GM12878 (cell line): Measurements from ENCODE around the gene EXOSC1. TPM values are rescaled to one million over a fixed set of nuclear protein-coding genes. Genes with fewer than 3 reads are reported as not detected.
A peak's percentile ranks its signal among the peaks of the same experiment; 100 is the strongest.

Experiments used
- ATAC-seq: fragments of 200-7000 bp; cut with Tn5 transposase; 3 replicates; pipeline ENCODE4 v1.9.1; 2020; ENCODE audit warnings: mild to moderate bottlenecking, moderate library complexity
- BruUV-seq: library from RNA; stranded (reverse); fragments of 400-500 nt; replicated peaks from 2 replicates; lab custom pipeline; 2021; lab: Mats Ljungman, UMichigan
- CTCF ChIA-PET: fragments of 300-600 bp; sonication (Branson Sonifier 250); formaldehyde crosslinking; extraction: SDS; loops from one replicate; lab custom pipeline; 2021; ENCODE audit warnings: inconsistent platforms; lab: Yijun Ruan, JAX
- POLR2A ChIA-PET: fragments of 350-600 bp; formaldehyde crosslinking; extraction: SDS; loops from one replicate; lab custom pipeline; 2021; ENCODE audit warnings: inconsistent platforms; lab: Charles Lee
- RAD21 ChIA-PET: fragments of 300-600 bp; sonication (Branson Sonifier 250); formaldehyde crosslinking; loops from one replicate; lab custom pipeline; 2023; ENCODE audit warnings: antibody characterized with exemption; ENCODE audit not compliant: unreplicated experiment; lab: Charles Lee
- SMC1A ChIA-PET: fragments of 300-600 bp; sonication (Branson Sonifier 250); formaldehyde crosslinking; loops from one replicate; lab custom pipeline; 2023; ENCODE audit not compliant: unreplicated experiment, uncharacterized antibody; lab: Charles Lee
- DNase-seq: peaks from one replicate; pipeline ENCODE4 v3.0.0-alpha.2; 2011; ENCODE audit warnings: low read depth, low spot score
- FAIRE-seq: peaks from 3 replicates; lab custom pipeline; 2011; peaks lifted over from hg19 to GRCh38; lab: Jason Lieb, UNC
- H2AFZ ChIP-seq: 2 replicates; pipeline ENCODE4 v1.6.0; 2011; ENCODE audit warnings: low read depth, low read length, control low read depth; ENCODE audit not compliant: control insufficient read depth
- H3K27ac ChIP-seq: 2 replicates; pipeline ENCODE4 v1.5.1; 2011; ENCODE audit warnings: control low read depth; ENCODE audit not compliant: control insufficient read depth, insufficient read depth
- H3K27me3 ChIP-seq, 2 experiments: replicated peaks in 1 of 2; 2 replicates each; pipeline versions ENCODE4 v1.6.0 to v1.6.1; 2011; ENCODE audit warnings: low read length in 1 of 2; ENCODE audit not compliant: control insufficient read depth in 2 of 2, insufficient read depth in 2 of 2
- H3K36me3 ChIP-seq, 2 experiments: 2 replicates each; pipeline ENCODE4 v1.5.1; 2011; ENCODE audit warnings: low read length in 1 of 2; ENCODE audit not compliant: control insufficient read depth in 2 of 2, insufficient read depth in 2 of 2
- H3K4me1 ChIP-seq: 2 replicates; pipeline ENCODE4 v1.6.1; 2011; ENCODE audit warnings: mild to moderate bottlenecking, low read length, moderate library complexity, mixed read lengths; ENCODE audit not compliant: control insufficient read depth, insufficient read depth
- H3K4me2 ChIP-seq: 2 replicates; pipeline ENCODE4 v1.6.0; 2011; ENCODE audit warnings: control low read depth; ENCODE audit not compliant: control insufficient read depth, insufficient read depth
- H3K4me3 ChIP-seq: fragments of 200-600 bp; sonication (generic); 2 replicates; pipeline ENCODE4 v1.5.1; 2016
- H3K79me2 ChIP-seq: 2 replicates; pipeline ENCODE4 v1.6.0; 2011; ENCODE audit warnings: low read length; ENCODE audit not compliant: control insufficient read depth, insufficient read depth
- H3K9ac ChIP-seq: 2 replicates; pipeline ENCODE4 v1.8.0; 2011; ENCODE audit warnings: low read length, control low read depth, mixed read lengths; ENCODE audit not compliant: control insufficient read depth, insufficient read depth
- H3K9me3 ChIP-seq: replicated peaks from 3 replicates; pipeline ENCODE4 v1.5.1; 2011; ENCODE audit warnings: mild to moderate bottlenecking, low read length; ENCODE audit not compliant: control insufficient read depth, insufficient read depth
- H4K20me1 ChIP-seq: 2 replicates; pipeline ENCODE4 v1.6.0; 2011; ENCODE audit not compliant: control insufficient read depth, insufficient read depth
- HDAC2 ChIP-seq: fragments of 200-600 bp; sonication (generic); IDR thresholded peaks from 2 replicates; pipeline ENCODE4 v1.6.1; 2017
- POLR2A ChIP-seq: IDR thresholded peaks from 2 replicates; pipeline ENCODE4 v1.6.1; 2011; ENCODE audit warnings: low read depth, mild to moderate bottlenecking, low read length
- RELA ChIP-seq: fragments of 450-650 bp; IDR thresholded peaks from 2 replicates; pipeline ENCODE4 v1.8.0; 2014; ENCODE audit warnings: borderline replicate concordance; ENCODE audit not compliant: partially characterized antibody
- RUNX3 ChIP-seq: IDR thresholded peaks from 2 replicates; pipeline ENCODE4 v1.6.1; 2012; ENCODE audit warnings: low read length, inconsistent platforms
- ZZZ3 ChIP-seq: IDR thresholded peaks from 2 replicates; pipeline ENCODE4 v1.6.1; 2011; ENCODE audit warnings: low read depth; ENCODE audit not compliant: control insufficient read depth, insufficient read length
- WGBS: methylation state at CpG from one replicate; pipeline ENCODE4 v1.1.6; 2016; ENCODE audit warnings: low lambda C conversion rate; ENCODE audit not compliant: insufficient replicate concordance, insufficient coverage; ENCODE audit errors: missing lambda C conversion rate; 5-methylcytosine and 5-hydroxymethylcytosine counted together
- in situ Hi-C: fragments of 300-500 bp; cut with MboI; formaldehyde crosslinking; loops from 9 replicates; pipeline ENCODE4 v1.14.3; 2018; ENCODE audit warnings: mixed read lengths
- intact Hi-C: fragments of 100-400 bp; cut with micrococcal nuclease; formaldehyde crosslinking; loops from one replicate; pipeline ENCODE4 v1.14.2; 2022; ENCODE audit not compliant: unreplicated experiment
- polyA plus RNA-seq, 11 experiments: library from polyadenylated mRNA; depleted of rRNA in 4 of 11; unstranded in 6 of 11; stranded (reverse) in 5 of 11; fragments of >200 nt; fragmentation: Nextera tagmentation in 4 of 11; fragmentation: Illumina TruSeq in 1 of 11; extraction: Ambion mirVana in 4 of 11; extraction: Trizol in 1 of 11; gene quantifications; 1 replicate in 1 of 11; 2 replicates in 10 of 11; pipeline versions ENCODE4 v1.2.1 to v1.2.3, GENCODE V29; 2011 to 2016; ENCODE audit warnings: inconsistent platforms in 2 of 11, missing spikeins in 2 of 11, low read depth in 1 of 11
- total RNA-seq, 4 experiments: library from RNA; depleted of rRNA in 3 of 4; stranded (reverse); fragments of >200 nt in 3 of 4; fragmentation: Illumina TruSeq in 1 of 4; extraction: Trizol in 1 of 4; gene quantifications; 2 replicates each; pipeline versions ENCODE4 v1.2.1 to v1.2.3, GENCODE V29; 2013 to 2021
- TF ChIP-seq, protein P1 (sequence below): IDR thresholded peaks from 2 replicates; pipeline ENCODE4 v1.6.1; 2012; ENCODE audit warnings: low read depth, low read length, improper control_type of control experiment
- TF ChIP-seq, protein P2 (sequence below): IDR thresholded peaks from 2 replicates; pipeline ENCODE4 v1.6.1; 2011; ENCODE audit warnings: low read depth, low read length, improper control_type of control experiment, borderline replicate concordance

Gene EXOSC1
- total and polyA plus RNA-seq, 10 of the 15 experiments (the other 5 are each of a cell fraction or from before 2014, with no cell fraction given) = 43.4 to 121 (median 75.1) TPM

- Histone ChIP-seq H3K4me3 (peak overlapping the region; percentile 92), H3K9me3 (no peaks in the 10 kb centered on the region), H3K36me3 (peaks cover 5 to 19% of the 10 kb centered on the region in 2 experiments; a peak in 3 of 4 replicates), H3K4me2 (peak overlapping the region; percentile 78), H3K9ac (peak overlapping the region; percentile 89), H3K79me2 (peaks cover 58% of the 10 kb centered on the region), H3K27me3 (no peaks in the 10 kb centered on the region), H3K27ac (peak overlapping the region; percentile 95), H4K20me1 (peaks cover 8% of the 10 kb centered on the region; the same call in 1 of the 2 replicates), H2AFZ (no peak overlapping the region), H3K4me1 (peaks cover 18% of the 10 kb centered on the region)
- SMC1A ChIA-PET = interaction anchor here (0.8 to 2.1 kb wide), 3 partner anchors 12 to 26 kb away, joined by 3 to 12 read pairs (median 5); partner anchors contain the start of gene RRP12
- RAD21 ChIA-PET = interaction anchor here (1.4 to 1.9 kb wide), 2 partner anchors 14 to 20 kb away, joined by 3 to 4 read pairs; no protein-coding TSS in a partner anchor
- intact Hi-C loops (loop anchor here (2.0 to 5.0 kb wide), 2 partner anchors 20 to 70 kb away; partner anchors contain the start of genes MMS19 and UBTD1), in situ Hi-C loops (no loop called here)
- ATAC-seq (peak; percentile 38), DNase-seq (no peak), FAIRE-seq (no peak)
- CTCF ChIA-PET = interaction anchor here (1.3 to 1.9 kb wide), 2 partner anchors 19 to 79 kb away, joined by 3 to 10 read pairs; no protein-coding TSS in a partner anchor
- TF ChIP-seq RUNX3 = peak; percentile 28; the same call in 1 of the 2 replicates
- no peak for TF ChIP-seq RELA
- no peak for TF ChIP-seq HDAC2
- TF ChIP-seq, protein P1, sequence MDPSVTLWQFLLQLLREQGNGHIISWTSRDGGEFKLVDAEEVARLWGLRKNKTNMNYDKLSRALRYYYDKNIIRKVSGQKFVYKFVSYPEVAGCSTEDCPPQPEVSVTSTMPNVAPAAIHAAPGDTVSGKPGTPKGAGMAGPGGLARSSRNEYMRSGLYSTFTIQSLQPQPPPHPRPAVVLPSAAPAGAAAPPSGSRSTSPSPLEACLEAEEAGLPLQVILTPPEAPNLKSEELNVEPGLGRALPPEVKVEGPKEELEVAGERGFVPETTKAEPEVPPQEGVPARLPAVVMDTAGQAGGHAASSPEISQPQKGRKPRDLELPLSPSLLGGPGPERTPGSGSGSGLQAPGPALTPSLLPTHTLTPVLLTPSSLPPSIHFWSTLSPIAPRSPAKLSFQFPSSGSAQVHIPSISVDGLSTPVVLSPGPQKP = no peak
- TF ChIP-seq POLR2A = peak; percentile 41
- TF ChIP-seq, protein P2, sequence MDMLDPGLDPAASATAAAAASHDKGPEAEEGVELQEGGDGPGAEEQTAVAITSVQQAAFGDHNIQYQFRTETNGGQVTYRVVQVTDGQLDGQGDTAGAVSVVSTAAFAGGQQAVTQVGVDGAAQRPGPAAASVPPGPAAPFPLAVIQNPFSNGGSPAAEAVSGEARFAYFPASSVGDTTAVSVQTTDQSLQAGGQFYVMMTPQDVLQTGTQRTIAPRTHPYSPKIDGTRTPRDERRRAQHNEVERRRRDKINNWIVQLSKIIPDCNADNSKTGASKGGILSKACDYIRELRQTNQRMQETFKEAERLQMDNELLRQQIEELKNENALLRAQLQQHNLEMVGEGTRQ = no peak
- no peak for TF ChIP-seq ZZZ3
- POLR2A ChIA-PET = interaction anchor here (0.7 to 2.6 kb wide), 6 partner anchors 11 to 309 kb away, joined by 3 to 9 read pairs (median 4); partner anchors contain the start of gene RRP12
- WGBS = under 1% methylated on average over 34 of the region's 34 CpGs
- no TSS peak for BruUV-seq
Measured at GRCh38 chr10:97426776-97427570, 18.8 kb downstream of the EXOSC1 start.
